ENCODE data around the gene RNLS.

- TF ChIP-seq CTCF (IDR thresholded peaks at IDR 0.05) (no peak), POLR2A (IDR thresholded peaks at IDR 0.05) (no peak)
Observed at GRCh38 chr10:88551246-88551645, 31.9 kb downstream of the RNLS start.

Measured in testis (tissue), 2 donors.